Left cardiac atrium (tissue), 4 donors: ENCODE measurements around the gene DDB1. TPM values are rescaled to one million over a fixed set of nuclear protein-coding genes. Genes with fewer than 3 reads are reported as not detected.
"Not testable (repeated sequence)": the region's sequence is repeated elsewhere in the genome, so short reads cannot be mapped to it uniquely, and the experiment has no call there.

Source experiments
- ATAC-seq, 2 donors: fragments of 200-7000 bp; cut with Tn5 transposase; one replicate each; pipeline ENCODE4 v1.9.1; 2020; ENCODE audit warnings: mild to moderate bottlenecking in 2 of 2, moderate library complexity in 2 of 2
- DNase-seq: peaks from one replicate; pipeline ENCODE4 v3.0.0-alpha.2; 2020
- intact Hi-C, 2 donors: fragments of 100-400 bp; cut with DNase I; formaldehyde crosslinking; loops; one replicate each; pipeline versions ENCODE4 v1.14.1 to v1.15.1; 2022 to 2023
- total RNA-seq, 2 donors: library from RNA; stranded (reverse); fragmentation: NEBNext Ultra II Directional; extraction: Animal tissue kit (Norgen Biotek cat#: 25700); gene quantifications; one replicate each; pipeline ENCODE4 v1.2.1, GENCODE V29; 2021
- donor health status: DM: no; HTN: yes; CAD: no.
- donor health status: DM: no; HTN: yes; CAD: no; lungs with severe emphysema.
- donor health status: DM: yes; HTN: yes; CAD: no.
- donor health status: Dilated cardiomyopathy.

Gene DDB1
- total RNA-seq, 2 donors from 2014 or later: 107 to 136 TPM

DNA sequence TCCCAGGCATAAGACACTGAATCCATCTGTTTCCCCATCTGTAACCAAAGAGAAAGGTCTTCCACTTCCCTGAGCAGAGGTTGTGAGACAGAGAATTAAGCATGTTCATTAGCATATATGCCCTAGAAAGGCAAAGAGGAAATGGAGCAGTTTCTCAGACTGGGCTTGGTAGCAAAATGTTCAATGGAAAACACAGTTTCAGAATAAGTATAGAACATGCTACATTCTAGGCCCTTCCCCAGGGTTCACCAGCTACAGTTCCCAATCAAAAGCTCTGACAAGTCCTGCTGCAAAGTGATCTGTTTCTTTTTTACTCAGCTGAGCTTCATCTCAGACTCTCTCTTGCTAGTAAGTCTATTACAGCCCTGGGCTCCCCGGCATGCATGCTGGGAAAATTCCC lies 80.6 kb downstream of the DDB1 start:
- DNase-seq, intact Hi-C loops, ATAC-seq: not testable (repeated sequence)

DNA sequence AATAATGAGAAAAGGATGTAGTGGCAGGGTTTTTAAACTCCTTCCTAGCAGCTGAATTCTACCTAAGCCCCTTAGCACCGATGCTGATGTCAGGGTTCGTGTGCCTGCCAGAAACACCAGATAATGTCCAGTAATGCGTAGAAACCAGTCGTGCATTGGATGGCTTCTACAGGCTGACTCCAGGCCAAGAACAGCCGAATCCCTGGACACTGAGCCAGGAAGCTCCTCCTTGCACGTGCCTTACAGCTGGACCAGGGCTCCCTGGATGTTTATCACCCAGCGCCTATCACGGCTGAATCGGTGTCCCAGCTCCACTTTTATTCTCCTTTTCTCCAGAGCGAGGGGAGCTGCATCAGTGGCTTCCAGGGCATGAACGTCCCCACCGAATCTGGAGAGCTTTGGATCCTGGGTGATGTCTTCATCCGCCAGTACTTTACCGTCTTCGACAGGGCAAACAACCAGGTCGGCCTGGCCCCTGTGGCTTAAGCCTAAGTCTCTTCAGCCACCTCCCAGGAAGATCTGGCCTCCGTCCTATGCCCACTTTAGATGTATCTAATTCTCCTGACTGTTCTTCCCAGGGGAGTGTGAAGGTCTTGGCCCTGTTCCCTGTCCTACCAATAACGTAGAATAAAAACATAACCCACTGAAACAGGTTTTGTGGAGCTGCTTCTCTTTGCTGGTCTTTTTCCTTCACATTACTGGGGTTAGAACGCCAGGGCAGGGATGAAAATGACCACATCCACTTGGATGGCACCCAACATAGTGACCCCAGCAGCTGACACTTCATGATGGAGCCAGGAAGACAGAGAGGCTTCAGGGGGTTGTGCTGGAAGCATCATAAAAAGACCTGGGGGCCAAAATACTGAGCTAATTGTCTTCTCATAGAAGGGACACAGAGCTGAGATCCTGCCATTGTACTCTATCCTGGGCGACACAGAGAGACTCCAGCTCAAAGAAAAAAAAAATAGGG lies 81.8 kb downstream of the DDB1 start:
- DNase-seq, intact Hi-C loops: not testable (repeated sequence)
- ATAC-seq: peak in 1 of 2 donors; percentile 38

Other genes with a start within 250 kb of the DDB1 start
- under 1 TPM; 0.37 to 0.94 TPM for gene CD5, start 230.6 kb downstream of the DDB1 start, total RNA-seq
- 10 to 100 TPM; 18.6 to 23.1 TPM for gene VPS37C, start 171.7 kb downstream of the DDB1 start, total RNA-seq
- 1 to 10 TPM in 1 of 2 donors, under 1 TPM in 1; 0.97 to 3.6 TPM for gene PGA3, start 129.6 kb downstream of the DDB1 start, total RNA-seq
- 1 to 10 TPM in 1 of 2 donors, under 1 TPM in 1; 0.41 to 3.0 TPM for gene PGA4, start 110.8 kb downstream of the DDB1 start, total RNA-seq
- under 1 TPM; 0.58 to 0.71 TPM for gene PGA5, start 91.9 kb downstream of the DDB1 start, total RNA-seq
- gene VWCE, start 37.8 kb downstream of the DDB1 start, total RNA-seq: 1 to 10 TPM; 1.1 to 2.3 TPM
- gene TKFC, start 123 bp upstream of the DDB1 start, total RNA-seq: 10 to 100 TPM; 16.1 to 18.0 TPM
- 10 to 100 TPM; 15.7 to 17.0 TPM for gene CYB561A3, start 28.8 kb upstream of the DDB1 start, total RNA-seq
- gene TMEM138, start 29.3 kb upstream of the DDB1 start, total RNA-seq: 10 to 100 TPM; 24.4 to 32.6 TPM
- gene TMEM216, start 59.5 kb upstream of the DDB1 start, total RNA-seq: 1 to 10 TPM; 7.1 to 7.6 TPM
- gene CPSF7, start 96.9 kb upstream of the DDB1 start, total RNA-seq: 10 to 100 TPM; 33.3 to 47.2 TPM
- gene SDHAF2, start 97.0 kb upstream of the DDB1 start, total RNA-seq: 10 to 100 TPM; 30.5 to 36.8 TPM
- gene LRRC10B, start 175.6 kb upstream of the DDB1 start, total RNA-seq: 1 to 10 TPM in 1 of 2 donors, under 1 TPM in 1; 0.74 to 1.1 TPM
- 10 to 100 TPM; 36.7 to 39.7 TPM for gene SYT7, start 248.0 kb upstream of the DDB1 start, total RNA-seq